ENCODE measurements around the gene SETD2.
"Not testable (repeated sequence)": the region's sequence is repeated elsewhere in the genome, so short reads cannot be mapped to it uniquely, and the experiment has no call there.

Gene SETD2

DNA sequence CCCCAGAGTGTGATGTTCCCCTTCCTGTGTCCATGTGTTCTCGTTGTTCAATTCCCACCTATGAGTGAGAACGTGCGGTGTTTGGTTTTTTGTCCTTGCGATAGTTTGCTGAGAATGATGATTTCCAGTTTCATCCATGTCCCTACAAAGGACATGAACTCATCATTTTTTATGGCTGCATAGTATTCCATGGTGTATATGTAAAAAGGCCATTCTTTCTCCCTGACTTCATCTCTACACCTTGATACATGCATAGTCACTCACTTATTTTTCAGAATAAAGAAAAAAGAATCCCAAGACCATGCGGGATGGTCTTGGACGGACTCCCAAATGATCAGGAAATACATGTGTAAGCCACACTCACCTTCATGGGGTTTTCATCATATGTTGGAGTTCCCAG is 126.6 kb downstream of the SETD2 start:
- not testable (repeated sequence) for DNase-seq (ENCODE audit: low spot score)

DNA sequence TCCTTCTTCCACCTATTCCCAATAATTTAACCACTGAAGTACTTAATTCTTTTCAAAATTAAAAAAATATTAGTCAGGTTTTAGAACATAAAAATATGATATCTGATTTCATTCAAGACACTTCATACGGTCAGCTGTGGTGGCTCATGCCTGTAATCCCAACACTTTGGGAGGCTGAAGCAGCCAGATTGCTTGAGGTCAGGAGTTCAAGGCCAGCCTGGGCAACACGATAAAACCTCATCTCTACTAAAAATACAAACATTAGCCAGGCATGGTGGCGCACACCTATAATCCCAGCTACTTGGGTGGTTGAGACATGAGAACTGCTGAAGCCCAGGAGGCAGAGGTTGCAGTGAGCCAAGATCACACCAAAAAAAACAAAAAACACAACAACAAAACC is 127.8 kb downstream of the SETD2 start:
- no peak for DNase-seq (ENCODE audit: low spot score)

DNA sequence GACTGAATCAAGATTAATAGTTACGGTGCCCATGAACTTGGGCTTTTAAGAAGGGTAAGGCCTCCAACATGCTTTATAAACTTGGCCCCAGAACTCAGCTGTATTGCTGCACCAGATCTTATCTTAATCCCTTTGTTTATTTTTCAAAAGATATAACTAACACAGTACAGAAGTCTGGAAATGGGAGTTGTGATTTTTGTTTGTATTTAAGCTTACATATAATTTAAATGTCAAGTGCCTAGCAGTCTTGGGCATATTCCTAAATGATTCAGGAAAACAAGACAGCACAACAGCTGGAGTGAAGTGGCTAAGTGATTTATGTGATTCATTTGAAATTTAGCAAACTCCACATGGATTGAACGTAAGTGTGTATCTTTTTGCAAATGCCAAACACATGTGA is 128.3 kb downstream of the SETD2 start:
- DNase-seq (ENCODE audit: low spot score): no peak

DNA sequence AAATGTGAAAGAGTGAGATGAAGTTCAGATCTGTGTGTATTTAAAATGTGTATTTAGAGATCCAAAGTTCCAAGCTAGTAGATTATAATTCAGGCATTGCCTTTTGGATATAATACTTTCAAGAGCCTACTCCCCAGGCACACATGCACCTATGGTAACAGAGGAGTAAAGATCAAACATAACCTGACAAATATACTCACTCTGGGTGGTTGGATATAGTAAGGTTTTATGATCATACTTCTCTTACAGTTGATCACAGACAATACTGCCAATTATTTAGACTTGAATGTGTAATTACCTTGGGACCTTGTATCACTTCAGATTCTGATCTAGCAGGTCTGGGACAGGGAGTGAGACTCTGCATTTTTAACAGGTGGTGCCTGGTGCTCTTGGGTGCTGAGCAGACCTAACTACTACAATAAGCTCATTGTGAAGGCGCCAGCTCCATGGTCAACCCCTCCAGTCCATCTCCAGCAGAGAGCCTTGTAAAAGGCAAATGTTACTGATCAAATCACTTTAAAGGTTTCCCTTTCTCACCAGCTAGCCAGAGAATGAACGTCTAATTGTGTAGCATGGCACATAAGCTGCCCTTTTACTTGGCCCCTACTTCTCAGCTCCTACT is 128.9 kb downstream of the SETD2 start:
- DNase-seq (ENCODE audit: low spot score): no peak

DNA sequence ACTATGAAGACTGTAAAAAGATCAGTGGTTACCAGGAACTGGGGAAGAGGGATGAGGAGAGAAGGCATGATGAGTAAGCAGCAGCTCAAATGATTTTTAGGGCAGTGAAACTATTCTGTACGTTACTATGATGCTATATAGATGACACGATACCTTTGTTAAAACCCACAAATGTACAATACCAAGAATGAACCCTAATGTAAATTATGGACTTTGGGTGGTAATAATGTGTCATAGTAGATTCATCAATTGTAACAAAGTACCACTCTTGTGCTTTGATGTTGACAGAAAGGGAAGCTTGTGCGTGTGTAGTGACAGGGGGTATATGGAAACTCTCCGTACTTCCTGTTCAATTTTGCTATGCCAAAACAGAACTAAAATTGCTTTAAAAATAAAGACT is 132.9 kb downstream of the SETD2 start:
- not testable (repeated sequence) for DNase-seq (ENCODE audit: low spot score)

DNA sequence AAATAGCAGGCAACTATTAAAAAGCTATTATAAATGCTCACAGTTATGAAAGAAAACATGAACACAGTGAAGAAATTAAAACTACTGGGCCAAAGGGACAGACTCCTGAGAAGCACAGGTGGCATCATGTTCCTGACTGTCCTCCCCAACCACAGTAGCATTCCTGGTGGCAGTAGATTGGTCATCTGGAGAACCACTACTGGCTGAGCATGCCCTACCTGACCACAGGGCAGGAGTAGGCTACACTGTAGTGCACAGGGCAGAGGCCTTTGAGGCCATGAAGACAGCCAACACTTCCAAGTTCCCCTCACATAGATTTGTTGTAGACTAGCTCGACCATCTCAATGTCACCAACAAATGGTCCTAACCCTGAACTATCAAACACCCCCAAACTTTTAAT is 135.2 kb downstream of the SETD2 start:
- DNase-seq (ENCODE audit: low spot score): no peak

DNA sequence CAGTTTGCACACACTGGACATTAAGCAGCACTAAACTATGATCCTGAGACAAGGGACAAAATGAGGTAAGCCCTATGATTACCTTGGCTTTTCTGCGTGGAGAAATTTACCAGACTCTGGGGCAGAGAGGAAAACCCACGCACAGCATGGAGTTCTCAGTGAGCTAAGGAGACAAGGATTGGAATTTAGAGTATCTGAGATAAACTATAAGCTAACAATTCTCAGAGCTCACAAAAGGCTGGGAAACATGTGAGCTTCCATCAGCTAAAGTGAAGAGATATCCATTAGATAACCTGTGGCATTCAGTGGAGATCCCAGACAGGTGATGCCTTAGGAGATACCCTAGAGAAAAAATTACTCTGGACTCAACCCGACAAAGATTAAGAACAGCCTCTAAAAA is 135.8 kb downstream of the SETD2 start:
- DNase-seq (ENCODE audit: low spot score): no peak

DNA sequence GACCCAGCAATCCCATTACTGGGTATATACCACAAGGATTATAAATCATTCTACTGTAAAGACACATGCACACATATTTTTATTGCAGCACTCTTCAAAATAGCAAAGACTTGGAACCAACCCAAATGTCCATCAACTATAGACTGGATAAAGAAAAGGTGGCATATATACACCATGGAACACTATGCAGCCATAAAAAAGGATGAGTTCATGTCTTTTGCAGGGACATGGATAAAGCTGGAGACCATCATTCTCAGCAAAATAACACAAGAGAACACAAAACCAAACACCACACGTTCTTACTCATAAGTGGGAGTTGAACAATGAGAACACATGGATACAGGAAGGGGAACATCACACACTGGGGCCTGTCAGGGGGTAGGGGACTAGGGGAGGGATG is 137.5 kb downstream of the SETD2 start:
- DNase-seq (ENCODE audit: low spot score): not testable (repeated sequence)

DNA sequence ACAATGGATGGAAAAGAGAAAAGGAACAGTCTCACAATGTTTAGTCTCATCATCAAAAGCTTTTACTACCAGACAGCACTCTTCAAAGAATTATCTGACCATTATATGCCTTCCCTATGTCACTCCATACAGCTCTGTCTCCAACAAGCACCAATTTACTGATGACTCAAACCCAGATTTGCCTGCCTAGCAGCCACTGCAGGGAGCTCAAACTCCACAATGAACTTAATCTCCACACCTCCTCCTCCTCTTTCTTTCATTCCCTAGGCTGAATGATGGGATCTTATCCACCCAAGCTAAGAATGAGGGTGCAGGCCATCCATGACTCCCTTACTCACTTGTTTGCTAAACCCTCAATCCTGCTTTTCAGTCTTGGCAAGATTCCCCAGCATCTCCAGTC is 139.0 kb downstream of the SETD2 start:
- no peak for DNase-seq (ENCODE audit: low spot score)

DNA sequence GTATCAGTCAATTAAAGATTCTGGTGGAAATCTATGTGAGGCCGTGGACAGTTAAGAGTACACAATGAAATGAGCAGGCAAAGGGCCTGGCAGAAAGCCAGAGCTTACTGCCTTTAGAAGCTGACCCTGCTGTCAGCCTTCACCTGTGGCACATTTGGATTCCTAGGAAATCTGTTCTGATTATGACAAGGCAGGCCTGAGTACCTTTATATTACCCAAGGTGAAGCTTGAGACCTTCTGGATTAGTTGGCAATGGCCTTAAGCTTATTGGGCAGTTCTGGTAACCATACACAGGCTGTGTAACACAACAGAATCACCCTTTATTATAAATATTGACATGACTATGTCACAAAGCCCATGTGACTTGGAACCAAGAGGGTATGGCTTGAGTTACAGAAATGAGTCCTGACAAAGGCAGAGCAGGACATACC is 141.3 kb downstream of the SETD2 start:
- DNase-seq (ENCODE audit: low spot score): no peak

DNA sequence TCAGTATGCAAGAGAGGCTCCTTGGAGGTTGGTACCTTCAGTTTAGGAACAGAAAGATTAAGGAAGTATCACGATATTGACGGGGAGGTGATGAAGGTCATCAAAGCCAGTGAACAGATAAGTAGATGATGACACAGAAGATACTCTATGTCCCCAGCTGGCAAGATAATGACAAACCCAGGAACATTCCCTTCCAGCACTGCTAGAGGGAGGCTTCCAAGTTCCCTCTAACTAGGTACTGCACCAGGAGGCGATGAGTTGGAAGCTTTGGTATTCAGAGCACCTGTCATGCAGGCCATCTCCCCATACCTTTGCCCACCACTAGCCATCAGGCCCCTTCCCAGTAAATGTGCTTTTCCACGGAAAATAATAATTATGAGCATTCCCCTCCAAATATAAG is 143.6 kb downstream of the SETD2 start:
- DNase-seq (ENCODE audit: low spot score): no peak

DNA sequence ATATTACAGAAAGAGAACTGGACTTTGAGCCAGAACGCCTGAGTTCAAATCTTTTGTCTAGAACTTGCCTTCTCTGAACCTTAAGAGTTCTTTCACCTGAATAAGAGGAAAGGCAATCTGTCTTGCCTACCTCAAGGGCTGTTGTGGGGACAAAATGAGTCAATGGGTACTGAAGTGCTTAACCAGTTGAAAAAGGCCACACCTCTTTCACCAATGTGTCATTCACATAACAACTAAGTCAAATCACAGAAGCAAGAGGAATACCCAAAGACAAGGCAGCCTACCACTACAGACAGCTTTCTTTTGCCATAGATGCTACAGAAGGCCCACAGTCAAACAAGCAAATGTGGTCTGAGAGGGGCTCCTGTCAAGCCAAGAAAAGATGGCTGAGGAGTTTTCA is 144.7 kb downstream of the SETD2 start:
- DNase-seq (ENCODE audit: low spot score): no peak

DNA sequence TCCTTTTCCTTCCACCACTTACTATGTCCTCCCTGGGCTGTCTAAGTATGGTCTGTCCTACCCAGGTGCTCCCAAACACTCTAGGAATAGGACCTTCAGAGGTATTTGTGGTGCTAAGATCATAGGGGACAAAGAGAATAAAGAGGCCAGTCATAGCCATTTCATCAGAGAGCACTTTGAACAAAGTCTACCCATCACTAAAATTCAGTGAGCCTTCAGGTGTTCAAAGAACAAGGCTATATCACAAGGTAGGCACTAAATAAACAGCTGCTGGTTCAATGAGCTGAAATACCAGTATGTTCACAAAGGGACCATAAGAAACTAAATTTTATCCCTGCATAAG is 145.7 kb downstream of the SETD2 start:
- DNase-seq (ENCODE audit: low spot score): no peak

DNA sequence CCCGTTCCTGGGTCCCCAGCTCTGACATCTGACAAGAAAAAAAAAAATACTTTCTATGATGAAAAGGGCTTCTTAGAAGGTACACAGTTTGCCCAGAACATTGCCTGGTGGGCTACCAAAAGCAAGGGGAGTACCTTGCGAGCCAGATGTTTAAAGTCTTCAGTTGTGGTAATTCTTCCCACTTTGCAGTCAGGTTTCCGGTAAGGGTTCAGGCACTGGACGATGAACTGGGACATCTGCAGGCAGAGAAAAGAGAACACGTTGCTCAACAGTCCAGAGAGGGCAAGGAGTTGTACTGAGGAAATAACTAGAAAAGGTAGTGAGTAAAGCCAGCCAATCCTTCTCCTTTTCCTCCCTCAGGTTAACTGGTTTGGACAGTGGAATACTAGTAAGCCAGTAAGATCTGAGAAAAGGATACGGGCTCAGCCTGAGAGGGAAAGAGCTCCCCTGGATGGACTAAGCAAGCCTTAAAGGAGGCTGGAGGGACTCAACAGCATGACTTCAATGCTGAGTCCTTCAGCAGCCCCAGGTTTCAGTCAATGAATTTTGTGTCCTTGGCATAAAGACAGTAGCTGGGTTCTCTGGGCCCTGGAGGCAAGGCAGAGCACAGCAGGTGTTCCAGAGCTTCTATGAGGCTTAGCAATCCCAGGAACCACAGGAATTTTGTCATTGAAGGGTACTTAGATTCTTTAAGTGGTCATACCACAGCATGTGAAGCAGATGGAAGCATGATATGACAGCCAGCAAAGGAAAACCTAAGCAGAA is 146.2 kb downstream of the SETD2 start:
- DNase-seq (ENCODE audit: low spot score): no peak

DNA sequence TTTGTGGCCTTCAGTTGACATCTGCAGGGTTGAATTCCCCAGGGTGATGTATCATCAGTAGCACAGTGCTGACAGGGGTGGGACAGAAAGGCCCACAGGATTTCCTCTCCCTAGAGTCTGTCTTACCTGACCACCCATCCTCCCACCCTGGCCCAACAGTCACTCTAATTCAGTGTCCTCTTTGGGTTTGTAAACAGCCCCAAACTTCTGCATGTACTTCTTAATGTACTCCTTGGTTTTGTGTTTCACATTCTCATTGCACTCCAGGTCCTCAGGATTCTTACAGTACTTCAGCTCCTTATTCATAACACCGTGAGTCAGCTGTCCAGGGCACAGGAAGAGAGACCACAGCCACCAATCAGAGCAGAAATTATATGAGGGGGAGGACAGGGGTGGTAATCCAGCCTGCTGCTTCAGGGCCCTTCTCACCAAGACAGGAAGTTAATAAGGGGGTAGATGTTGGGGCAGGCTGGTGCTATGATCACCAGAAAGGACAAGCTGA is 146.9 kb downstream of the SETD2 start:
- DNase-seq (ENCODE audit: low spot score): no peak

DNA sequence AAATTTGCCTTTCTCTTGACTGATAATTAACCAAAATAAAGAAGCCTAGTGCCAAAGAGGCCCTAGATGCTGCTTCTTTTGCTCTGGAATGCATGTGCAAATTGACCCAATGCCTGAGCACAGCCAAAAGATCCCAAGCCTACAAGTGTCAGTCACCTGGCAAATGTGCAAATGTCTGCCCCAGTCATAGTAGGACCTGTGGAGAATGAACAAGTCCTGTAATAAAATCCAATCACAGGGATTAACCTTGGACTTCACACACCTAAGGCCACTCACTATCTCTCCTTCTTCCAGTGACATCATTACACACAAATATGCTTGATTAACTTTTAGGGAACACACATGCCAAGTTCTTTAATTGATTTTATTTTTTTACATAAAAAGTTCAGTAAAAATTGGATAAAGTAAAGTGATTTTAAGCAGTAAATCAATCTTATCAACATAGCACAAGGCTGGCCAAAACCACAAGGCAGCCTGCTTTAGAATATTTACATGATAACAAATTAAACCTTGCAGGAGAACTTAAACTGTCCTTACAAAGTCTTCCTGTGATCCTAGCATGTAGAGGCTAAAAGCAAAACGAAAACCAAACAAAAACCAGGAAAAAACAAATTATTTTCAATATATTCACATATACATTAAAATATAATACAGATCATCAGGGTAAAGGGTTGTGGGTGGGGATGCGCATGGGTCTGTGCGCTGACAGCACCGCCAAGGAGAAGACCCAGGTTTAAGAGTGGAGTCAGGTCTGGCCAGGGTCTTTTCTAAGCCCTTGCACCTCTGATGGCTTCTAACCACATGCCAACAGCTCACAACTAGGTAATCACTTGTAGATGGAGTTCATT is 147.6 kb downstream of the SETD2 start:
- DNase-seq (ENCODE audit: low spot score): no peak

DNA sequence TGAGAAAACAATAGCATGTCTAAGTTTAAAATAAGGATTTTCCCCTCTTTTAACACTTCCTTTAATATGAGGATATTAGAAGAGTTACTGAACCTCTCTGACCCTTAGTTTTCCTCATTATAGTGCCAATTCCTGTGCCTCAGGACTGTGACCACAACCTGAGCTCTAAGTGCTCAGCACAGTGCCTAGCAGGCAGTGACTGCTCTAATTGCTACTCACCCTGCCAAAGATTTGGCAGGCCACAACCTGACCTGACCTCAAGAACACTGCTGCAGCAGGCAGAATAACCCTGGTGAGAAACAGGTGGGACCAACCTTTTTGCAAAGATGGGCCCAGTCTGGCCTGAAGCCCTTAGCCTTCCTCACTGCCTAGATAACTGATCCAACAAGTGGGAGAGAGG is 148.8 kb downstream of the SETD2 start:
- no peak for DNase-seq (ENCODE audit: low spot score)

DNA sequence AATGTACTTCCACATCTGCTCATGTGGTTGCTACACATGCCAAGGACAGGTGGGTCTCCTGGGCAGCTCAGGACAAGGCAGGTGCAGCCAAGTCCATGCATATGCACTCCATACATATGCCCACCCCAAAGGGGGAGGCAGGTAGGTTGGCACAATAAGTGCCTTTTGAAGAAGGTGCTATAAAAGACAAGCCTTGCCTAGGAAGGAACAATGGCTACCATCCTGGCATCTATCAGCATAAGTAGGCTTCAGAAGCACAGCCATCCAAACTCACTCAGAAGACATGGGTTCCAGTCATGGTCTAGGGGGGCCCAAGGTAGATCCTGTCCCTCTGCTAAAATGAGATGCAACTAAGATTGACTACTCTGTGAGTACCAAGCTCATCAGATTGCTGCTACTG is 149.9 kb downstream of the SETD2 start:
- DNase-seq (ENCODE audit: low spot score): no peak

DNA sequence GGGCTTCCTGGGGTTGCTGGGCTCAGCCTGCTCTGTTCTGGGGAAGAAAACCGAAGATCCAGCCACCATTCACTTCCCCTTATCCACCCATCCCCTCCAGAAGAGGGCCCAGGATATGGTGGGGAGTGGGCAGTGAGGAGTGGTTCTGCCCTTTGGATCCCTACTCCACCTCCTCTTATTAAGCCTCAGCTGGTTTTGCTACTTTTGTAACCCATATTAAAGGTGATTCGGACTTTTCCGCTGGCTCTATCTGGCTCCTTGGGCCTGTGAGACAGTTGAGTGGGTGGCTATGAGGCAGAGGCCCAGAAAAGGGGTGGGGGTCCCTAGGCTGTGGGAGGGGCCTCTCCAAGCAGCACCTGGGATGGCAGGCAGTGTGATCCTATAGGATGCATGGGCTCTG is 150.7 kb downstream of the SETD2 start:
- no peak for DNase-seq (ENCODE audit: low spot score)

DNA sequence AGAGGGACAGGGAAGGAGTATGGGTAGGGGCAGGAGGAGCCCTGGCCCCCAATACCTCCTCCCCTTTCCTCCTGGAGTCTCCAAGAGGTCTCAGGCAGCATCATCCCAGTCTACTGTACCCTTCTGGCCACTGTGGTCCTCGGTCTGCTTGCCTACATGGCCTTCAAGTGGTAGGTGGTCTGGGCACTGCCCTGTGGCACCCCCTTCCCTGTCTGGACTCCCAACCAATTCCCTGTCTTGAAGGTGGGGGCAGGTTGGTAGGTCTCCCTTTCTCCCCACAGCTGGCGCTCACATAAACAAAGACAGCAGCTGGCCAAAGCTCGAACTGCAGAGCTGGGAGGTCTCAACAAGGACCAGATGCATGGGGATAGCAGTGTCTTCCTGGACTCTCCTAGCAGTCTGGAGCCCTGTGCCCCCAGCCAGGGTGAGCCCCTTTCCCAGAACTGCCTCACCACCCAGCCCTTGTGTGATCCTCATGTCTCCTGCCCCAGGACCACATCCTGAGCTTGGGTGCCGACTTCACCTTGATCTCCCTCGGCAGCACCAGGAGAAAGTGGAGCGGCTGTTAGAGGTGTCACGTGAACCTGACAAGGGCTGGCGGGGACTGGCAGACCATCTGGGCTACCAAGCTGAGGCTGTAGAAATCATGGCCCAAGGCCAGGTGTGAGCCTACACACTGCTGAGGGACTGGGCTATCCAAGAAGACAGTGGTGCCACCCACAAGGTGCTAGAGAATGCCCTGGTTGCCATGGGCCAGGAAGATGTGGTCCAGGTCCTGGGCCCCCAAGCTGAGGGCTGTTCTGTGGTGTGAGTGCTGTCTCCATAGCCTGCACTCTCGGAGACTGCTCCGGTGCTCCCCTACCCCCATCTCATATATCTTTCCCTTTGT is 151.3 kb downstream of the SETD2 start:
- DNase-seq (ENCODE audit: low spot score): no peak

DNA sequence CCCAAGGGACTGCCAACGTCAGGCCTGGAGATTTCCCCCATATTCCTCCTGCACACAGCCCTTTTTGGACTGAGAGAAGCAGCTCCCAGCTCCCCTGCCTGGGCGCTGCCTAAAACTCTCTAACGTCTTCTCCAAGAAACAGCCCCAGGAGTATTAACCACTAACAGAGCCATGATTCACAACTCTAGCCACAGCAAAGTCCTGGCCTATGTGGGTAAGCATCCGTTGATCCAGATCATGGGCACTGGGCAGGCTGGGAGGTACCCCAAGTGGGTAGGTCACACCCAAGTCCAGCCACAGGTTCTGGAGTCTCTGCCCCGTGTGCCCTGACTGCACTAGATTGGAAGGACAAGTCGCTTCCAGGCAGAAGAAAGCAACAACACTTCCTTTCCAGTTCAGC is 152.5 kb downstream of the SETD2 start:
- no peak for DNase-seq (ENCODE audit: low spot score)

DNA sequence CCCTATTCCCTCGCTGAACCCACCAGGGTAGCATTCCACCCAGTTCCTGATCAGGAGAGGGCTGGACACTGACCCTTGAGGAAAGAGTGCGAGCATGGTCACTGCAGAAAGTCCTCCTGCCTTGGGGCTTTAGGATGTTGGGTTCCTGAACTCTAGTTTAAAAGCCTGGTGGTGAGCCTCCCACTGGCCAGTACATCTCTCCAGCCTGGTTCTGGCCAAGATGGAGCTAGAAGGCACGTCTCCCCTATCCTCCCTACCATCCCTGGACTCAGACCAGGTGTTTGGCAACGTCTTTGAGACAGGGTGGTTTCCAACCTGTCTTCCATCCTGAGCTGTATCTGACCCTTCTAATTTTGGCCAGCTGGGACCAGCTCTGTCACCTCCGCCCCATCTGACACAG is 153.0 kb downstream of the SETD2 start:
- no peak for DNase-seq (ENCODE audit: low spot score)
